GM19467 (cell line): ENCODE measurements around the gene GJD4.

ENCODE experiments used
- ATAC-seq: cut with Tn5 transposase; IDR thresholded peaks from one replicate; pipeline ENCODE4 v1.9.1; 2021; ENCODE audit warnings: mild to moderate bottlenecking, moderate library complexity; ENCODE audit not compliant: unreplicated experiment

GJD4 gene

DNA sequence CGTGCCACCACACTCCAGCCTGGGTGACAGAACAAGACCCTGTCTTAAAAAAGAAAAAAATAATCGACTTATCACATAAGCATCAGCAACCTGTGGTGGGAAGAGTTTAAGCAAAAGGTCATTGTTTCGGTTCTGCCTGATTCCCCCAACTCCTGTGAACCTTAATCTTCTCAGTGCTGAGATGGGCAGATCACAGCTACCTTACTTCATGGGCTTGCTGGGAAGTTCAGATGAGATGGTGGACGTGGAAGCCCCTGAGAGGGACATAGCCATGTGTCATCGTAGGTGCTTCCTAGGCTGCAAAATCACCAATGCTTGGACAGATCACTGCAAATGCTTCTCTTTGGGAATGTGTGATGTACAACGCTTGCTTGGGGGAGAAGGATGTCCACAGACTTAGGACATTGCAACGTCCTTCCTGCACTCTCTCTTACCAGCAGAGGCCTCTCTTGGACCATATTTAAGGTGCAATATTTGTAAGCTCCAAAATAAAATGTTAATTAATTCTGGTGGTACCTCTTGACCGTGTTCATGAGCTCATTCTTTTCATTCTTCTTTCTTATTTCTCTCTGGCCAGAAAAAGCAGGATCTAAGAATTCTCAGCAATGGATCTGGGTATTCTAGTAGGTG, 8.6 kb downstream of the GJD4 start:
- ATAC-seq: no peak

DNA sequence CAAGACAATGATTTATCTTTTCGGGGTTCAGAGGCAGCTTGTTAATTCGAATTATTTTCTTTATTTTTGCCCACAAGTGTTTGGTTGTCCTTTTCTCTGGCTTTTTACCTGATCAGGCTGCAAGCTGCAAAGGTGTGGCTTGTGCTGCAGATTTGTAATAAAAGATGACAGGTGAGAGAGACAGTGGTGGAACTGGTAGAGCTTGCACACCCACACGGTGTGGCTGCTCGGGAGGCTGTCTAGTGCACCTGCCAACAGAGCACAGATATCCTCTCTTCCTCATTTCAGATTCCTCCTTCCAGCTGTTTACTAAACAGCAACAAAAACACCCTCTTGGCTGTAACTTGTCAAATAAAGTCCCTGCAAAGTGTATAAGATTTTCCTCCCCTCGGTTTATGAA, 9.2 kb downstream of the GJD4 start:
- no peak for ATAC-seq

GRCh38 chr10:35626971-35627507, 21.9 kb downstream of the GJD4 start:
- ATAC-seq: no peak

- ATAC-seq: no peak
Measured at GRCh38 chr10:35631404-35631803, 26.3 kb downstream of the GJD4 start.

GRCh38 chr10:35632027-35632426, 26.9 kb downstream of the GJD4 start:
- ATAC-seq: no peak

DNA sequence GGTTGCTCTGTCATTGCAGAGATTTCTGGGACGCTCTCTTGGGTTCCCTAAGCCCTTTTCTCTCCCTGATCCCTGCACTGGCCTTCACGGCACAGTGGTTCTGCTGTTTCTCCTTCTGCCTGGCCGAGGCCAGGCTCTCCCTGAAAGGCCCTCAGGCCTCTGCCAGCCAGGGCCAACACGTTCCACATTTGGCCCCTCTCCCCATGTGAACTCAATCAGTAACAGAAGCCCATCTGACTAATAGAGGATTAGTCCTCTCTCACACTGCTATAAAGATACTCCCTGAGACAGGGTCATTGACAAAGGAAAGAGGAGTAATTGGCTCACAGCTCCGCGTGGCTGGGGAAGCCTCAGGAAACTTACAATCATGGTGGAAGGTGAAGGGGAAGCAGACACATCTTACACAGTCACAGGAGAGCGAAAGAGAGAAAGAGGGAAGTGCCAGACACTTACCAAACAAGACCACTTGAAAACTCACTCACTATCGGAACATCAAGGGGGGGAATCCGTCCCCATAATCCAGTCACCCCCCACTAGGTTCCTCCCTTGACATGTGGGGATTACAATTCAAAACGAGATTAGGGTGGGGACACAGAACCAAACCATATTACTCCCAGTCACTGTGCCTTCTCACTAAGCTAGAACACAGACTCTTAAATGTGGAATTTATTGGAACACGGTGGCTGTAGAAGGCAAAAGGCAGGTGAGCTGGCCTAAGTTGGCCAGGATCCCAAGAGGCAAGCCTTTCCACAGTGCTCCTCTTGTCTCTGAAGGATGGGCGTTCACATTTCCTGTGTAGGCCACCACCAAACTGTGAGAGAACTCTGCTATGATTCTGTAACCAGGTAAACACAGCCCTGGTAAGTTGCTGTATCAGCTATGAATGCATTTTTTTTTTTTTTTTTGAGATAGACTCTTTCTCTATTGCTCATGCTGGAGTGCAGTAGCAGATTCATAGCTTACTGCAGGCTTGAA, 28.2 kb downstream of the GJD4 start:
- no peak for ATAC-seq

DNA sequence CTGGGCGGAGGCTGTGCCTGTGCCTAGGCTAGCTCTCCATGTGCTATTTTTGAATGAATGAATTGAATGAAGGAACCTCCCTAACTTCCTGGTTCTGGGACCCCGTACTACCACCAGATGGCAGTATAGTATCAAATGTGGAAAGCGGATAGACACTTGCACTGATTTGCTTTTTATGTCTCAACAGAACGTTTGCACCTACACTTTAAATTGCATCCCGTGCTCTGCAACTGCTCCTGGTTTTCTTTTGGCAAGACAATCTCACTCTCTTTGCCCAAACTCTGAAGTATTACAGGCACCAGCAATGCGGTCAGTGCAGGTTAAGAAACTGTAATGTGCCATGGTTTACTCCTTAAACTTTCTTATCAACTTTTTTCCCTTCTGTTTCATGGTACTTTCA, 30.4 kb downstream of the GJD4 start:
- ATAC-seq: no peak

GRCh38 chr10:35636956-35637355, 31.8 kb downstream of the GJD4 start:
- no peak for ATAC-seq

DNA sequence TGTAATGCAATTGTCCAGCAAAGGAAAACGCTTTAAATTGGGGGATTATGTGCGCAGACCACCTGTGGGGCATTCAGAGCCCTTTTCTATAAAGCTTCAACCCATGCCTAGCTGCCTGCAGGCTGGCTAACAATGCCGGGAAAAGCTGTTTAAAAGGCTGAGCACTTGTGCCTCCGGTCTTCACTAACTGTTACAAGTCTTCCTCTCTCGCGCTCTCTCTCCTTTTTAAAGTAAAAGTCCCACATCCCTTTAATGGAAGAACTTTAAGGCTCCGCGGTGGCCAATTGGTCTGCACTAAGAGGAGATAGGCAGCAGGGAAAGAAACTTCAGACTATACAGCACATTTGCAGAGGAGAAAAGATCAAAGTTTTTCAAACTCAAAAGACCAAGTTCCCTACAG, 32.3 kb downstream of the GJD4 start:
- ATAC-seq: no peak

GRCh38 chr10:35638101-35638500, 33.0 kb downstream of the GJD4 start:
- no peak for ATAC-seq

DNA sequence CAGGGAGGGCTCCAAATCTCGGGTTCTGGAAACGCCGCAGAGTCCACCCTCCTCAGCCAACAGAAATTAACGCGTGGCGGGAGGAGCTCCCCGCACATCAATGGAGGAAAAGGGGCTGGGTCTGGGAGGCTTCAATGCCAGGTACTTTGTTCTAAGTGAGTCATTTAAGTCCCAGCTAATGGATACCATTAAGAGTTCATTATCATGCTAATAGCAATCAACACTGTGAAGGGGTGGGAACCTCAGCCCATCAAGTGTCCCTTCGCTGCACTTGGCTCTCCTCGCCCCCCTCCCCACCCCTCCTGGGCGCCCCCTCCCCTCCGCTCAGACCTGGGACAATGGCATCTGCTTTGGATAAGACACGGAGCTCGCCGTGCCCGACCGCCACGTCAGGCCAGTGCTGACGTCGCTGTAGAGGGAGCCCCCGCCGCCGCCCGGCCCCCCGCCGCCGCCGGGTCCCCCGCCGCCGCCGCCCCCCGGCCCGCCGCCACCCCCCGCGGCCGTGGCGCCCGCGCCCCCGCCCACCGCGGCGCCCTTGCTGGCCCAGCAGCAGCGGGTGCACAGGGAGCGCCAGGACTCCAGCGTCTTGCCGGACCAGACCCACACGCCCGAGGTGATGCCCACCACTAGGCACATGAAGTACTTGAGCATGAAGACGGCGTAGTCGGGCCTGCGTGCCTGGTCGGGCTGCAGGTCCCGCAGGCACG, 34.0 kb downstream of the GJD4 start:
- ATAC-seq: no peak

DNA sequence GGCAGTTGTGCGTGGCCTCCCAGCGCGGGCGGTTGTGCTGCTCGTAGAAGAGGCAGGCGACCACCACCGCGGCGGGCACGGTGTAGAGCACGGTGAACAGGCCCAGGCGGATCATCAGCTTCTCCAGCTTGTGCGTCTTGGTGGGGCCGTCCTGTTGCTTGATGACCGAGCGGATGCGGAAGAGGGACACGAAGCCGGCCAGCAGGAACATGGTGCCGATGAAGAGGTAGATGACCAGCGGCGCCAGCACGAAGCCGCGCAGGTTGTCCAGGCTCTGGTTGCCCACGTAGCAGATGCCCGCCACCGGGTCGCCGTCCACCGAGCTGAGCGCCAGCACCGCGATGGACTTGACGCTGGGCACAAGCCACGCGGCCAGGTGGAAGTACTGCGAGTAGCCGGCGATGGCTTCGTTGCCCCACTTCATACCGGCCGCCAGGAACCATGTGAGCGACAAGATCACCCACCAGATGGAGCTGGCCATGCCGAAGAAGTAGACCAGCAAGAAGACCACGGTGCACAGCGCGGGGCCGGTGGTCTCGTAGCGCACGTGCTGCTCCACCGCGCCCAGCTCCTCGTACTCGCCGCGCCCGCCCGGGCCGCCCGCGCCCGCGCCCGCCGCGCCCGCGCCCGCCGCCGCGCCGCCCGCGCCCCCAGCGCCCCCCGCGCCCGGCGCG, 34.7 kb downstream of the GJD4 start:
- no peak for ATAC-seq

DNA sequence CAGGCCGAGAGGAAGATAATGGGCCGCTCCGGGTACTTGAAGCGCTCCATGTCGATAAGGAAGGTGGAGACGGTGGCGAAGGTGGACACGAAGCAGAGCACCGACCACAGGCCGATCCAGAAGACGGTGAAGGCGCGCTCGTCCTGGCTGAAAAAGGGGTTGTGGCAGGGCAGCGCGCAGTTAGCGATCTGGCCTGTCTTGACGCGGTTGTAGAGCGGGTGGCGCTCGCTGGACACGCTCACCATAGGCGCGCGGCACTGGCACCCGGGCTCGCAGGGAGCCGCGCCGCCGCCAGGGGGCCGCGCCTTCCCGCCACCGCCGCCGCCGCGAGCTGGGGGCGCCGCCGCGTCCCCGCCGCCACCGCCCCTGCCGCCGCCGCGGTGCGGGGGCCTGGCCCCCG, 35.3 kb downstream of the GJD4 start:
- no peak for ATAC-seq

- ATAC-seq: peak; percentile 32
Measured at GRCh38 chr10:35640951-35641675, 36.0 kb downstream of the GJD4 start.

DNA sequence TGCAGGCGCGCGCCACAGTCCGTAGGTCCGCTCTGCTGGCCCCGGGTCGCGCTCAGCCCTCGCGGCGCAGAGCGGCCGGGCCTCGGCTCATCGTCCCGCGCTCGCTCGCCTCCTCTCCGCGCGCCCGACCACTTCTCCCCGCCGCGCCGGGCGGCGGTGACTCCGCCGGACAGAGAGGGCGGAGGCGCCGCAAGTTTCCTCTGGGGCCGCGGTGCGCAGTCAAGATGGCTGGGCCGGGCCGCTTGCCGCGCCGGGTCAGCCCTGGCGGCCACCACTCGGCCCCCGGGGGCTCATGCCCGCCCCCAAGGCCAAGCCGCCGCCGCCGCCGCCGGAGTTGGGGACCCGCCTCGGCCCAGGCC, 36.5 kb downstream of the GJD4 start:
- ATAC-seq: peak; percentile 22

DNA sequence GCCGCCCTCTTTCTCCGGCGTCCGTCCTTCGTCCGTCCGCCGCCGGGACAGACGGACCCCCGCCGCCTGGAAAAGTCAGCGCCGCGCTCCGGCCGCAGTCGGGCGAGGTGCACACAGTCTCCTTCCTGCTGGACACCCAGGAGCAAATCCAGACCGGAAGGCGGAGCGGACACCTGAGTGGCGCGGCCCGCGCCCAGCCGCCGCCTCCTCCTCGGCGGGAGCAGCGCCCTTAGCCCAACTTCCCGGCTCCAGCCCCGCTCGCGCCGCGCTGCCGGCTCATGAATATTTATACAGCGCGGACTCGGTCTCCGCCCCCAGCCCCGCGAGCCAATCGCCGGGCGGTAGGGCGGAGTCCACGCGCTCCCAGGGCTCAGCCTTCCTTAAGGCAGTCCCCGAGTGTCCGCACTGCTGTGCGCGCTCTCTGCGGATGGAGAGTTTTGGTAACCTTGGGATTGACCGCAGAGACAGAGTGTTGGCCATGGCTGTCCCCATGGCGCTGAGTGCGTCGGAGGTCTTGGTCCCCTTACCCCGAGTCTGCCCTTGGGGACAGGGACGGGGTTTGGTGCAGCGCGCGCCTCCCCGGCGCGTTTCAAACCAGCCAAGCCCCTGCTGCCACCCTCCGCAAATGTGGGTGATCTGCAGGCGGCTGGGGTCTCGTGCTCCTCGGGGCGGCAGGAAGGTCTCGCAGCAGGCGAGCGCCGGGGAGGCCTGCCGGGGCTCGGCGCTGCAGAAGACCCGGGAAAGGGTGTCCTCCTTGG, 37.1 kb downstream of the GJD4 start, which contains the start of gene FZD8:
FZD8 (minus strand) TSS at position 262 of the 758 bp plus-strand sequence. CDS start 867 bp downstream, outside the sequence.
- ATAC-seq: peak; percentile 94

- no peak for ATAC-seq
Measured at GRCh38 chr10:35642793-35643114, 37.6 kb downstream of the GJD4 start.

DNA sequence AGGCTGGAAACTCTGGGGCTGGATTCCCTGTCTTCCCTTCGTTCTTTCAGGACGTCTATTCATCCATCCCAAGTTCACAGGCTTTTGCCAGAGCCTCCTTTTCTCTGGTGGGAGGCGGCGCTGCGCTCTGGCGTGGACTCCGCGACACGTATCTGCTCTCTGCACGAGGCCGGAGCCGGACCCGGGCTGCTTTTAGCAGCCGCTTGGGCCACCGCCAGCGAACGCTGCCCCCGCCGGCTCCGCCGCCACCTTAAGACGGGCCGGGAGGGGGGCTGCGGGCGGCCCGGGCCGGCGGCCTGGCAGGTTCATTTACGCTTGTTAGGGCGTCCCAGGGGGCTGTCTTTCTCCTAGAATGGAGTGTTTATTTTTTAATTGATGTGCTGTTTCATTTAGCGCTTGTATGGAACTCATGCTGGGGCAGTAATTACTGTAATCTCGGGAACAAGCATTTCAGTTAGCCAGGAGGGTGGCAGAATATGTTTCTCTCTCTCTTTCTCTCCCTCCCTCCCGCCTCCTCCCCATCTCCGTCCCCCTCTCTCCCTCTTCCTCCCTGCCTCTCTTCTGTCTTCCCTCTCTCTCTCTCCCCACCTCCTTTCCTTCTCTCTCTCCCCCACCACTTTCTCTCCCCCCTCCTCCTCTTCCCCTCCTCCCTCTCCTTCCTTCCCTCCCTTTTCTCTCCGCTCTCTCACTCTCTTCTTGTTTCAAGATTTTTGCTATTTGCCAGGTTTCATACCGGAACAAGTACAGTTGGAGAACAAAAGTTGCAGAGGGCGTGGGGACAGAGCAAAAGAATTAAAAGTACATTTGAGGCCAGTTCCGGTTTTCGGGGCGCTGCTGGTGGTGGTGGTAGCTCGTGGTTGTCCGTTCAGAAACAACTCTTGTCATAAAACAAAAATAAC, 38.3 kb downstream of the GJD4 start:
- ATAC-seq: no peak
